Natural killer cell (primary cell): Measurements from ENCODE around the gene CKM. TPM values are rescaled to one million over a fixed set of nuclear protein-coding genes. Genes with fewer than 3 reads are reported as not detected.
A peak's percentile ranks its signal among the peaks of the same experiment; 100 is the strongest.

Experiments
- ATAC-seq, 3 donors: fragments of 150-1000 bp in 2 of 3; fragments of 200-7000 bp in 1 of 3; cut with Tn5 transposase; 1 replicate in 1 of 3; 2 replicates in 2 of 3; pipeline ENCODE4 v1.10.0; 2021; ENCODE audit warnings: mild to moderate bottlenecking in 2 of 3, moderate library complexity in 2 of 3
- DNase-seq, 2 donors: peaks; one replicate each; pipeline versions ENCODE4 v3.0.0 to v3.0.0-alpha.2; 2013 to 2021; ENCODE audit warnings: mixed read lengths in 1 of 2
- H3K27ac ChIP-seq: one replicate; pipeline ENCODE4 v1.5.1; 2013; ENCODE audit warnings: mild to moderate bottlenecking, low read length
- H3K27me3 ChIP-seq: one replicate; pipeline ENCODE4 v1.6.1; 2013; ENCODE audit warnings: low read length; ENCODE audit not compliant: control insufficient read depth, insufficient read depth
- H3K36me3 ChIP-seq: one replicate; pipeline ENCODE4 v1.6.1; 2013; ENCODE audit warnings: low read length; ENCODE audit not compliant: control insufficient read depth, insufficient read depth
- H3K4me1 ChIP-seq: one replicate; pipeline ENCODE4 v1.6.1; 2013; ENCODE audit warnings: low read length; ENCODE audit not compliant: control insufficient read depth, insufficient read depth
- H3K4me3 ChIP-seq: one replicate; pipeline ENCODE4 v1.5.1; 2013; ENCODE audit warnings: low read length
- H3K9me3 ChIP-seq: one replicate; pipeline ENCODE4 v1.6.1; 2013; ENCODE audit warnings: low read length; ENCODE audit not compliant: control insufficient read depth, insufficient read depth
- H3K27ac Mint-ChIP-seq, 2 donors: one replicate each; pipeline ENCODE4 v1.8.0; 2022; ENCODE audit warnings: mild to moderate bottlenecking in 2 of 2, mixed read lengths in 2 of 2, moderate library complexity in 1 of 2
- H3K27me3 Mint-ChIP-seq, 2 donors: one replicate each; pipeline ENCODE4 v1.8.0; 2022; ENCODE audit warnings: low read depth in 2 of 2, mixed read lengths in 2 of 2
- H3K36me3 Mint-ChIP-seq: one replicate; pipeline ENCODE4 v1.8.0; 2022; ENCODE audit warnings: mixed read lengths
- H3K4me1 Mint-ChIP-seq, 2 donors: one replicate each; pipeline ENCODE4 v1.8.0; 2022; ENCODE audit warnings: mixed read lengths in 2 of 2
- H3K4me3 Mint-ChIP-seq: one replicate; pipeline ENCODE4 v1.8.0; 2022; ENCODE audit warnings: mild to moderate bottlenecking, moderate library complexity, mixed read lengths
- H3K9me3 Mint-ChIP-seq, 2 donors: one replicate each; pipeline ENCODE4 v1.8.0; 2022; ENCODE audit warnings: mixed read lengths in 2 of 2
- CTCF ChIP-seq: fragments of 200-600 bp; IDR thresholded peaks from one replicate; pipeline ENCODE4 v1.8.0; 2022; ENCODE audit warnings: antibody characterized with exemption
- WGBS: methylation state at CpG from one replicate; pipeline ENCODE4 v1.1.7; 2013; ENCODE audit warnings: missing lambda C conversion rate; ENCODE audit not compliant: insufficient coverage; 5-methylcytosine and 5-hydroxymethylcytosine counted together
- intact Hi-C: fragments of 100-400 bp; cut with micrococcal nuclease; formaldehyde crosslinking; loops from one replicate; pipeline ENCODE4 v1.14.2; 2022
- total RNA-seq, 4 donors: library from RNA; stranded (reverse); fragments of 120-200 nt in 1 of 4; gene quantifications; one replicate each; pipeline versions ENCODE4 v1.2.3 to v1.2.4, GENCODE V29; 2013 to 2022

The CKM gene
- total RNA-seq, 3 donors from 2014 or later (not counting 1 experiment from before 2014, with no cell fraction given) = not detected

GRCh38 chr19:45263013-45263412 is 59.7 kb downstream of the CKM start:
- TF ChIP-seq CTCF = no peak
- no peak overlapping the region for H3K4me3 Mint-ChIP-seq
- H3K36me3 Mint-ChIP-seq = no peaks in the 10 kb centered on the region
- DNase-seq (no peak), ATAC-seq (no peak)
- peaks cover 0 to 6% of the 10 kb centered on the region in 2 donors for H3K4me1 Mint-ChIP-seq
- no peaks in the 10 kb centered on the region for H3K36me3 ChIP-seq
- peaks cover 5% of the 10 kb centered on the region for H3K4me1 ChIP-seq
- H3K9me3 Mint-ChIP-seq = no peaks in the 10 kb centered on the region
- no peak overlapping the region for H3K27ac ChIP-seq
- 98% methylated on average over 11 of the region's 11 CpGs for WGBS
- H3K9me3 ChIP-seq = no peaks in the 10 kb centered on the region
- H3K27me3 ChIP-seq = no peaks in the 10 kb centered on the region
- intact Hi-C loops = no loop called here
- H3K27ac Mint-ChIP-seq = no peak overlapping the region
- H3K27me3 Mint-ChIP-seq = no peaks in the 10 kb centered on the region
- H3K4me3 ChIP-seq = no peak overlapping the region

GRCh38 chr19:45262570-45262969 is 60.1 kb downstream of the CKM start:
- H3K9me3 ChIP-seq = no peaks in the 10 kb centered on the region
- Mint-ChIP-seq H3K4me1 (peaks cover 0 to 6% of the 10 kb centered on the region in 2 donors), H3K36me3 (no peaks in the 10 kb centered on the region), H3K27me3 (no peaks in the 10 kb centered on the region), H3K9me3 (no peaks in the 10 kb centered on the region), H3K27ac (no peak overlapping the region), H3K4me3 (no peak overlapping the region)
- no peak for TF ChIP-seq CTCF
- no peaks in the 10 kb centered on the region for H3K27me3 ChIP-seq
- DNase-seq (no peak), ATAC-seq (no peak)
- intact Hi-C loops = no loop called here
- no peak overlapping the region for H3K27ac ChIP-seq
- H3K36me3 ChIP-seq = no peaks in the 10 kb centered on the region
- H3K4me1 ChIP-seq = peaks cover 5% of the 10 kb centered on the region
- no peak overlapping the region for H3K4me3 ChIP-seq
- WGBS = 96% methylated on average over 6 of the region's 6 CpGs

- H3K27ac ChIP-seq = no peak overlapping the region
- Mint-ChIP-seq H3K4me1 (peaks cover 14 to 25% of the 10 kb centered on the region in 2 donors), H3K4me3 (no peak overlapping the region), H3K36me3 (no peaks in the 10 kb centered on the region), H3K9me3 (no peaks in the 10 kb centered on the region), H3K27ac (no peak overlapping the region), H3K27me3 (no peaks in the 10 kb centered on the region)
- no peak for TF ChIP-seq CTCF
- DNase-seq = no peak
- no peaks in the 10 kb centered on the region for H3K36me3 ChIP-seq
- peaks cover 10% of the 10 kb centered on the region for H3K4me1 ChIP-seq
- 98% methylated on average over 19 of the region's 19 CpGs for WGBS
- ATAC-seq = no peak
- intact Hi-C loops = no loop called here
- no peaks in the 10 kb centered on the region for H3K9me3 ChIP-seq
- no peak overlapping the region for H3K4me3 ChIP-seq
- no peaks in the 10 kb centered on the region for H3K27me3 ChIP-seq
These were observed 63.8 kb downstream of the CKM start for GRCh38 chr19:45258862-45259261.

- Mint-ChIP-seq H3K4me3 (no peak overlapping the region), H3K4me1 (peaks cover 33 to 45% of the 10 kb centered on the region in 2 donors), H3K9me3 (no peaks in the 10 kb centered on the region), H3K27me3 (no peaks in the 10 kb centered on the region), H3K36me3 (no peaks in the 10 kb centered on the region), H3K27ac (peak overlapping the region; percentile 46 to 65)
- 100% methylated on average over 1 of the region's 4 CpGs for WGBS
- Histone ChIP-seq H3K36me3 (no peaks in the 10 kb centered on the region), H3K4me1 (peaks cover 31% of the 10 kb centered on the region), H3K4me3 (no peak overlapping the region), H3K27me3 (no peaks in the 10 kb centered on the region), H3K27ac (no peak overlapping the region), H3K9me3 (no peaks in the 10 kb centered on the region)
- intact Hi-C loops = no loop called here
- ATAC-seq (no peak), DNase-seq (no peak)
- no peak for TF ChIP-seq CTCF
These were observed 65.8 kb downstream of the CKM start for GRCh38 chr19:45256836-45257235.
